ENCODE results near the gene YIF1B. TPM values are rescaled to one million over a fixed set of nuclear protein-coding genes. Genes with fewer than 3 reads are reported as not detected.

YIF1B gene
- total RNA-seq, 1 donor from 2014 or later = 54.6 TPM

DNA sequence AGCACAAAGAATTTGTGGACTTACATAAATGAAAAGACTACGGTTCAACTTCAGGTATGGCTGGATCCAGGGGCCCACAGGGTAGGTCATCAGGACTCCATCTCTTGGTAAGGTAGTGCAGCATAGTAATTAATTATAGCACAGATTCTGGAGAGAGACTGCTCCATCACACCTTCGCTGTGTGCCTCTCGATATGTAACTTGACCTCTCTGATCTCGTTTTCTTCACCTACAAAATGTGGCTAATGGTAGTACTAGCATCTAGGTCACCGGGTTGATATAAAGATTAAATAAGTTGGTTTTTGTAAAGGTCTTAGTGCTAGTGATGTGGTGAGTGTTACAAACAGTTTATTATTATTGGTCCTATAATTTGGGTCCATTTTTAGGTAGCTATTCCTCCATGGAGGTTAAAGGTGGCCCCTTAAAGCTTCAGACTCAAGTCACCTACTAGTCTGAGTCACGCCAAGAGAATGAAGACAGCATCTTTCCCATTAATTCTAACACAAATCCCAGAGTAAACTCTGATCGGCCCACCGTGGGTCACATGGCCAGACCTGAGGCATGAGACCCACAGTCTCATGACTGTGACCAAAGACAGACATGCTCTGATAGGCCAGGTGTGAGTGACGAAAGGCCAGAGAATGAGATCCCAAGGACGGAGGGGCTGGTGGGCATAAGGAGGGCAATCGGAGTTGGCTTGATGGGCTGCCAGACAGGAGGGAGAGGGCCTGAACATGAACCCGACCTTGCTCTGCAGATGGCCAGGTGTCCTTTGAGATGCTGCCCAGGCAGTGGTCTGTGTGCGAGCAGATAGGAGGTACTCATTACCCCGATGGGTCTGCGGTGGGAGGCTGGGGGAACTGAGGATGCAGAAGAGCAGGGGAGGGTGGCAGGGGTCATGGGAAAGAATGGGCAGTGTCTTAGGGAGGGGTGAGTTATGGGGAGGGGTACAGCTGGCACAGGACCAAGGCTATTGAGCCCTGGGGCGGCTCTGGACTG lies 40.3 kb upstream of the YIF1B start:
- TF ChIP-seq, protein P1, sequence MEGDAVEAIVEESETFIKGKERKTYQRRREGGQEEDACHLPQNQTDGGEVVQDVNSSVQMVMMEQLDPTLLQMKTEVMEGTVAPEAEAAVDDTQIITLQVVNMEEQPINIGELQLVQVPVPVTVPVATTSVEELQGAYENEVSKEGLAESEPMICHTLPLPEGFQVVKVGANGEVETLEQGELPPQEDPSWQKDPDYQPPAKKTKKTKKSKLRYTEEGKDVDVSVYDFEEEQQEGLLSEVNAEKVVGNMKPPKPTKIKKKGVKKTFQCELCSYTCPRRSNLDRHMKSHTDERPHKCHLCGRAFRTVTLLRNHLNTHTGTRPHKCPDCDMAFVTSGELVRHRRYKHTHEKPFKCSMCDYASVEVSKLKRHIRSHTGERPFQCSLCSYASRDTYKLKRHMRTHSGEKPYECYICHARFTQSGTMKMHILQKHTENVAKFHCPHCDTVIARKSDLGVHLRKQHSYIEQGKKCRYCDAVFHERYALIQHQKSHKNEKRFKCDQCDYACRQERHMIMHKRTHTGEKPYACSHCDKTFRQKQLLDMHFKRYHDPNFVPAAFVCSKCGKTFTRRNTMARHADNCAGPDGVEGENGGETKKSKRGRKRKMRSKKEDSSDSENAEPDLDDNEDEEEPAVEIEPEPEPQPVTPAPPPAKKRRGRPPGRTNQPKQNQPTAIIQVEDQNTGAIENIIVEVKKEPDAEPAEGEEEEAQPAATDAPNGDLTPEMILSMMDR (IDR thresholded peaks at IDR 0.05) = no peak
- Mint-ChIP-seq H3K4me1 (ENCODE audit: unreplicated experiment) (peaks cover under 1% of the 10 kb centered on the region), H3K9me3 (ENCODE audit: unreplicated experiment) (no peaks in the 10 kb centered on the region), H3K27me3 (ENCODE audit: unreplicated experiment) (peaks cover 34% of the 10 kb centered on the region), H3K27ac (ENCODE audit: unreplicated experiment) (no peak overlapping the region), H3K36me3 (ENCODE audit: unreplicated experiment) (no peaks in the 10 kb centered on the region), H3K4me3 (ENCODE audit: unreplicated experiment) (no peak overlapping the region)
- DNase-seq (ENCODE audit: extremely low spot score, unreplicated experiment) = no peak

DNA sequence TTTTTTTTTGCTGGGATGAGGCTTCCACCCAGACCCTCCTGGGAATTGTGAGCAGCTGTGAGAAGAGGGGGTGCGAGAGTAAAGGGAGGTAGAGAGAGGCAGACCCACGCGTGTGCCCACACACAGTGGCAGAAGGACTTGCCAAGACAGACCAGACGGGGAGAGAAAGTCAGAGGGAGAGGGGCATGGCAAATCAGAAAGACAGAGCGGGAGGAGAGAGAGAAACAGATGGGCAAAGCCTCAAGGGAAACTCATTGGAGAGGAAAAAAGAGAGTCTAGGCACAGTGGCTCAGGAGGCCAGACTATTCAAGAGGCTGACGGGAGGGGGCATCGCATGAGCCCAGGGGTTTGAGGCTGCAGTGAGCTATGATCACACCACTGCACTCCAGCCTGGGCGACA lies 36.9 kb upstream of the YIF1B start:
- no peak overlapping the region for H3K4me3 Mint-ChIP-seq (ENCODE audit: unreplicated experiment)
- H3K27me3 Mint-ChIP-seq (ENCODE audit: unreplicated experiment) = peaks cover 11% of the 10 kb centered on the region
- no peaks in the 10 kb centered on the region for H3K36me3 Mint-ChIP-seq (ENCODE audit: unreplicated experiment)
- no peaks in the 10 kb centered on the region for H3K9me3 Mint-ChIP-seq (ENCODE audit: unreplicated experiment)
- DNase-seq (ENCODE audit: extremely low spot score, unreplicated experiment) = no peak
- no peaks in the 10 kb centered on the region for H3K4me1 Mint-ChIP-seq (ENCODE audit: unreplicated experiment)
- H3K27ac Mint-ChIP-seq (ENCODE audit: unreplicated experiment) = no peak overlapping the region
- TF ChIP-seq, protein P1 (IDR thresholded peaks at IDR 0.05) = no peak

- H3K9me3 Mint-ChIP-seq (ENCODE audit: unreplicated experiment) = no peaks in the 10 kb centered on the region
- H3K36me3 Mint-ChIP-seq (ENCODE audit: unreplicated experiment) = no peaks in the 10 kb centered on the region
- no peak for DNase-seq (ENCODE audit: extremely low spot score, unreplicated experiment)
- TF ChIP-seq, protein P1 (IDR thresholded peaks at IDR 0.05) = no peak
- no peak overlapping the region for H3K27ac Mint-ChIP-seq (ENCODE audit: unreplicated experiment)
- no peak overlapping the region for H3K4me3 Mint-ChIP-seq (ENCODE audit: unreplicated experiment)
- no peaks in the 10 kb centered on the region for H3K4me1 Mint-ChIP-seq (ENCODE audit: unreplicated experiment)
- peaks cover 11% of the 10 kb centered on the region for H3K27me3 Mint-ChIP-seq (ENCODE audit: unreplicated experiment)
These were observed 36.2 kb upstream of the YIF1B start for GRCh38 chr19:38351865-38352395.

DNA sequence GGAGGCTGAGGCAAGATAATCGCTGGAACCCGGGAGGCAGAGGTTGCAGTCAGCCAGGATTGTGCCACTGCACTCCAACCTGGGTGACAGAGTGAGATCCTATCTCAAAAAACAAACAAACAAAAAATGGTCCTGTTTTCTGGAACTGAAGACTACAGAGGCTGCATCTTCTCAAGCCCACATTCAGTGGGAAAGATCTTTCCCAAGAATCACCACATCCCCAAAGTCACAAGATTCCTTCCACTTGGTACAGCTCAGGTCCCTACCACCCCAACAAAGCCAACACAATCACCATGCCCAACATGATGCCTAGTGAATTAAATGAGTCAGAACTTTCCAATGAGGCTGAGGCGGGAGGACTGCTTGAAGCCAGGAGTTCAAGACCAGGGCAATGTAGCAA lies 35.1 kb upstream of the YIF1B start:
- TF ChIP-seq, protein P1 (IDR thresholded peaks at IDR 0.05) = no peak
- Mint-ChIP-seq H3K4me3 (ENCODE audit: unreplicated experiment) (no peak overlapping the region), H3K4me1 (ENCODE audit: unreplicated experiment) (no peaks in the 10 kb centered on the region), H3K27me3 (ENCODE audit: unreplicated experiment) (peaks cover 3% of the 10 kb centered on the region), H3K36me3 (ENCODE audit: unreplicated experiment) (no peaks in the 10 kb centered on the region), H3K27ac (ENCODE audit: unreplicated experiment) (no peak overlapping the region), H3K9me3 (ENCODE audit: unreplicated experiment) (no peaks in the 10 kb centered on the region)
- DNase-seq (ENCODE audit: extremely low spot score, unreplicated experiment) = no peak

GRCh38 chr19:38346837-38347236 lies 31.1 kb upstream of the YIF1B start:
- H3K4me3 Mint-ChIP-seq (ENCODE audit: unreplicated experiment) = no peak overlapping the region
- H3K27ac Mint-ChIP-seq (ENCODE audit: unreplicated experiment) = no peak overlapping the region
- H3K4me1 Mint-ChIP-seq (ENCODE audit: unreplicated experiment) = no peaks in the 10 kb centered on the region
- peaks cover 2% of the 10 kb centered on the region for H3K36me3 Mint-ChIP-seq (ENCODE audit: unreplicated experiment)
- no peak for DNase-seq (ENCODE audit: extremely low spot score, unreplicated experiment)
- no peaks in the 10 kb centered on the region for H3K27me3 Mint-ChIP-seq (ENCODE audit: unreplicated experiment)
- no peaks in the 10 kb centered on the region for H3K9me3 Mint-ChIP-seq (ENCODE audit: unreplicated experiment)
- TF ChIP-seq, protein P1 (IDR thresholded peaks at IDR 0.05) = no peak
